ENCODE measurements around the gene TRIM38.

TRIM38 gene

DNA sequence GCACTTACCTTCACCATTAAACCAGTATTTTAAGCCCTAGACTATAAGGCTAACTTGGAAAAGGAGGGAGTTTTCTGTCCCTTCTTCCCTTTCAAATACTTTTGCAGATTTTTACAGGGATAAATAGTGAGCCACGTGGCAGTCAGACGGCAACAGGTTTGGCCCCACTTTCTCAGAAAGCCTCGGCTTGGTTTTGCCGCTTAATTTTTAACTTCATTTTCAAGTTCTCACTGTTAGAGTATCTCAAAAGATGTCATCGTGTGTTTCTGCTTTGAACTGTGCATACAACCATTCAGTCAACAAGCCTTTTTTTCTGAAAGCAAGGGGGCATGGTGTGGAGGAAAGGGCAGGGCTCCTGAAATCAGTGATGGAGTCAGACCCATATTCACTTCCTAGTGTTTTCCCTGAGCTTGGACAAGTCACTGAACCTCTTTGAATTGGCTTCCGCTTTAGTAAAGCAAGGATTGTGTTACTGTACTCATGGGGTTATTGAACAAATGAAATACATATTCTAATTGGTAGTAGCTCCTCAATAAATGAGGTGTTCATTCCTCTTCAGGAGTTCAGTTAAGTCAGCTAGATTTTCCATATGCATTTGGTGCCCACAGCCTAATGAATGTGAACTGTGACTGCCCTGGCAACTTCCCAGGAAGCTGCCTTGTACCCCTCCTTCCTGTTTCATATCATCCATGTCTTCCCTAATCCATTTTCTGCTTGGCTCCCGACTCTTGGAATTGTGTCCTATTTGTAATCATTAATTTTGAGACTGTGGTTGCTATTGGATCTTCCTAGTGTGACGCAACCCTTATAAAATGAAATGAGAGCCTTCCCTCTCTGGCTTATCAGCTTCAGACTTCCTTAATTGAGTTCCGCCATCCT is 31.8 kb upstream of the TRIM38 start, which contains the start of gene SLC17A2:
TSS of gene SLC17A2 (minus strand) at position 160 of the 879 bp plus-strand sequence. CDS start 4,895 bp downstream, outside the sequence.
- DNase-seq: no peak
- no peaks in the 10 kb centered on the region for H3K9me3 ChIP-seq (ENCODE audit: control extremely low read depth in 1 of 5, control insufficient read depth in 4 of 5, insufficient read depth in 2 of 5, low read depth in 1 of 5, low read length in 4 of 5)
- H3K36me3 ChIP-seq (ENCODE audit: control insufficient read depth in 4 of 4, insufficient read depth in 4 of 4, low read length in 3 of 4): no peaks in the 10 kb centered on the region
- peaks cover 0 to under 1% (median 0%) of the 10 kb centered on the region in 4 experiments for H3K4me1 ChIP-seq (ENCODE audit: control extremely low read depth in 1 of 4, control insufficient read depth in 4 of 4, insufficient read depth in 4 of 4, low read length in 3 of 4)
- ChIA-PET POLR2A (no interaction called here), CTCF (interaction anchor here (1.5 to 1.7 kb wide), 2 partner anchors 13 to 39 kb away, joined by 3 to 4 read pairs; no protein-coding TSS in a partner anchor)
- 98% methylated on average over 4 of the region's 9 CpGs for WGBS (ENCODE audit: insufficient coverage)
- no peak within 1 kb of the TSS for H3K27ac ChIP-seq (ENCODE audit: insufficient read depth in 1 of 2, low read depth in 1 of 2, low read length in 2 of 2, poor library complexity in 1 of 2, severe bottlenecking in 2 of 2)
- no peaks in the 10 kb centered on the region for H3K27me3 ChIP-seq (replicated peaks in 2 of 5; ENCODE audit: control insufficient read depth in 4 of 5, insufficient read depth in 5 of 5, low read length in 4 of 5)
- H3K4me3 ChIP-seq (ENCODE audit: control insufficient read depth in 1 of 7, extremely low read depth in 1 of 7, insufficient read depth in 4 of 7, low read depth in 2 of 7, low read length in 6 of 7): no peak within 1 kb of the TSS

DNA sequence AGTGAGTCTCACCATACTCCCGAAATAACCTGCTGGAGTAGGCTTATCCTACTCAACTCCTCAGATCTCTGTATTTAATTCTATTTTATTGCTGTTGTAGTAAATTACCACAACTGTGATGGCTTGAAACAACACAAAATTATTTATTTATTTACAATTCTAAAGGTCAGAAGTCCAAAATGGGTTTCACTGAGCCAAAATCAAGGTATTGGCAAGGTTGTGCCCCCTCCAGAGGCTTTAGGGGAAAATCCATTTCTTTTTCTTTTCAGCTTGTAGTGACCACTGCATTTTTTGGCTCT is 31.2 kb upstream of the TRIM38 start:
- no peak overlapping the region for H3K4me3 ChIP-seq (ENCODE audit: control insufficient read depth in 1 of 7, extremely low read depth in 1 of 7, insufficient read depth in 4 of 7, low read depth in 2 of 7, low read length in 6 of 7)
- CTCF ChIA-PET: interaction anchor here (1.5 to 1.7 kb wide), 2 partner anchors 13 to 38 kb away, joined by 3 to 4 read pairs; no protein-coding TSS in a partner anchor
- H3K27ac ChIP-seq (ENCODE audit: insufficient read depth in 1 of 2, low read depth in 1 of 2, low read length in 2 of 2, poor library complexity in 1 of 2, severe bottlenecking in 2 of 2): no peak overlapping the region
- no CpG with 5 or more reads among the region's 1 CpG for WGBS (ENCODE audit: insufficient coverage)
- H3K36me3 ChIP-seq (ENCODE audit: control insufficient read depth in 4 of 4, insufficient read depth in 4 of 4, low read length in 3 of 4): no peaks in the 10 kb centered on the region
- POLR2A ChIA-PET: no interaction called here
- no peaks in the 10 kb centered on the region for H3K27me3 ChIP-seq (replicated peaks in 2 of 5; ENCODE audit: control insufficient read depth in 4 of 5, insufficient read depth in 5 of 5, low read length in 4 of 5)
- H3K9me3 ChIP-seq (ENCODE audit: control extremely low read depth in 1 of 5, control insufficient read depth in 4 of 5, insufficient read depth in 2 of 5, low read depth in 1 of 5, low read length in 4 of 5): no peaks in the 10 kb centered on the region
- H3K4me1 ChIP-seq (ENCODE audit: control extremely low read depth in 1 of 4, control insufficient read depth in 4 of 4, insufficient read depth in 4 of 4, low read length in 3 of 4): no peaks in the 10 kb centered on the region
- no peak for DNase-seq

GRCh38 chr6:25934156-25934555 is 28.4 kb upstream of the TRIM38 start:
- H3K9me3 ChIP-seq (ENCODE audit: control extremely low read depth in 1 of 5, control insufficient read depth in 4 of 5, insufficient read depth in 2 of 5, low read depth in 1 of 5, low read length in 4 of 5): no peaks in the 10 kb centered on the region
- no peaks in the 10 kb centered on the region for H3K27me3 ChIP-seq (replicated peaks in 2 of 5; ENCODE audit: control insufficient read depth in 4 of 5, insufficient read depth in 5 of 5, low read length in 4 of 5)
- no peaks in the 10 kb centered on the region for H3K36me3 ChIP-seq (ENCODE audit: control insufficient read depth in 4 of 4, insufficient read depth in 4 of 4, low read length in 3 of 4)
- POLR2A ChIA-PET: no interaction called here
- no peaks in the 10 kb centered on the region for H3K4me1 ChIP-seq (ENCODE audit: control extremely low read depth in 1 of 4, control insufficient read depth in 4 of 4, insufficient read depth in 4 of 4, low read length in 3 of 4)
- WGBS (ENCODE audit: insufficient coverage): 43% methylated on average over 2 of the region's 2 CpGs
- CTCF ChIA-PET: interaction anchor here (2.0 kb wide), 1 partner anchor 145 kb away, joined by 5 read pairs; no protein-coding TSS in a partner anchor
- H3K27ac ChIP-seq (ENCODE audit: insufficient read depth in 1 of 2, low read depth in 1 of 2, low read length in 2 of 2, poor library complexity in 1 of 2, severe bottlenecking in 2 of 2): no peak overlapping the region
- DNase-seq: peak in 2 of 3 donors; percentile 10 to 31
- H3K4me3 ChIP-seq (ENCODE audit: control insufficient read depth in 1 of 7, extremely low read depth in 1 of 7, insufficient read depth in 4 of 7, low read depth in 2 of 7, low read length in 6 of 7): no peak overlapping the region

GRCh38 chr6:25934735-25935313 is 27.8 kb upstream of the TRIM38 start:
- H3K4me1 ChIP-seq (ENCODE audit: control extremely low read depth in 1 of 4, control insufficient read depth in 4 of 4, insufficient read depth in 4 of 4, low read length in 3 of 4): no peaks in the 10 kb centered on the region
- CTCF ChIA-PET: no interaction called here
- no peak overlapping the region for H3K27ac ChIP-seq (ENCODE audit: insufficient read depth in 1 of 2, low read depth in 1 of 2, low read length in 2 of 2, poor library complexity in 1 of 2, severe bottlenecking in 2 of 2)
- H3K9me3 ChIP-seq (ENCODE audit: control extremely low read depth in 1 of 5, control insufficient read depth in 4 of 5, insufficient read depth in 2 of 5, low read depth in 1 of 5, low read length in 4 of 5): no peaks in the 10 kb centered on the region
- POLR2A ChIA-PET: no interaction called here
- no peaks in the 10 kb centered on the region for H3K27me3 ChIP-seq (replicated peaks in 2 of 5; ENCODE audit: control insufficient read depth in 4 of 5, insufficient read depth in 5 of 5, low read length in 4 of 5)
- 100% methylated on average over 2 of the region's 3 CpGs for WGBS (ENCODE audit: insufficient coverage)
- no peaks in the 10 kb centered on the region for H3K36me3 ChIP-seq (ENCODE audit: control insufficient read depth in 4 of 4, insufficient read depth in 4 of 4, low read length in 3 of 4)
- no peak for DNase-seq
- H3K4me3 ChIP-seq (ENCODE audit: control insufficient read depth in 1 of 7, extremely low read depth in 1 of 7, insufficient read depth in 4 of 7, low read depth in 2 of 7, low read length in 6 of 7): no peak overlapping the region

- no peak overlapping the region for H3K4me3 ChIP-seq (ENCODE audit: control insufficient read depth in 1 of 7, extremely low read depth in 1 of 7, insufficient read depth in 4 of 7, low read depth in 2 of 7, low read length in 6 of 7)
- no peaks in the 10 kb centered on the region for H3K36me3 ChIP-seq (ENCODE audit: control insufficient read depth in 4 of 4, insufficient read depth in 4 of 4, low read length in 3 of 4)
- CTCF ChIA-PET: no interaction called here
- no peaks in the 10 kb centered on the region for H3K4me1 ChIP-seq (ENCODE audit: control extremely low read depth in 1 of 4, control insufficient read depth in 4 of 4, insufficient read depth in 4 of 4, low read length in 3 of 4)
- POLR2A ChIA-PET: interaction anchor here (0.7 kb wide), 1 partner anchor 223 kb away, joined by 3 read pairs; no protein-coding TSS in a partner anchor
- no peaks in the 10 kb centered on the region for H3K9me3 ChIP-seq (ENCODE audit: control extremely low read depth in 1 of 5, control insufficient read depth in 4 of 5, insufficient read depth in 2 of 5, low read depth in 1 of 5, low read length in 4 of 5)
- no peaks in the 10 kb centered on the region for H3K27me3 ChIP-seq (replicated peaks in 2 of 5; ENCODE audit: control insufficient read depth in 4 of 5, insufficient read depth in 5 of 5, low read length in 4 of 5)
- WGBS (ENCODE audit: insufficient coverage): 96% methylated on average over 4 of the region's 5 CpGs
- no peak for DNase-seq
- no peak overlapping the region for H3K27ac ChIP-seq (ENCODE audit: insufficient read depth in 1 of 2, low read depth in 1 of 2, low read length in 2 of 2, poor library complexity in 1 of 2, severe bottlenecking in 2 of 2)
These were observed 26.6 kb upstream of the TRIM38 start for GRCh38 chr6:25935953-25936352.

DNA sequence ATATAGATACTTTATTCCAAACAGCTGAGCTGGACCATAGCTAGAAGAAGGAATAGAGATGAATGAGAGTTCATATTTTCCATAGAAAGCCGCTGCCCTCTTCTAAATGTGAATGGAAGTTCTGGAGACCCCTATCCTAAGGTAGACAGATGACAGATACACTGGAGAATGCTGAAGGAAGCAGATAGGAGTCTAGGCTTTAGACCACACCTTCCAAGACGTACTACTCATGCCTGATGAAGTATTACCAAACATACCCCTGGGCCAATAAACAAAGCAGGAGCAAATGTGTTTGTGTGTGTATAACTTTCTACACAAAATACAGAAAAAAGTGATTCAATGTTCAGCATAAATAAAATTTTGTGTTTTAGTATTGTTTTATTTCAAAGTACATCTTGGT is 23.0 kb upstream of the TRIM38 start:
- WGBS (ENCODE audit: insufficient coverage): no CpG with 5 or more reads among the region's 2 CpGs
- no peak for DNase-seq
- CTCF ChIA-PET: interaction anchor here (1.2 to 2.0 kb wide), 5 partner anchors 12 to 225 kb away, joined by 3 to 5 read pairs (median 4); no protein-coding TSS in a partner anchor
- Histone ChIP-seq H3K4me1 (ENCODE audit: control extremely low read depth in 1 of 4, control insufficient read depth in 4 of 4, insufficient read depth in 4 of 4, low read length in 3 of 4) (peaks cover 0 to 1% (median 0%) of the 10 kb centered on the region in 4 experiments), H3K9me3 (ENCODE audit: control extremely low read depth in 1 of 5, control insufficient read depth in 4 of 5, insufficient read depth in 2 of 5, low read depth in 1 of 5, low read length in 4 of 5) (no peaks in the 10 kb centered on the region), H3K27ac (ENCODE audit: insufficient read depth in 1 of 2, low read depth in 1 of 2, low read length in 2 of 2, poor library complexity in 1 of 2, severe bottlenecking in 2 of 2) (no peak overlapping the region), H3K27me3 (replicated peaks in 2 of 5; ENCODE audit: control insufficient read depth in 4 of 5, insufficient read depth in 5 of 5, low read length in 4 of 5) (no peaks in the 10 kb centered on the region), H3K36me3 (ENCODE audit: control insufficient read depth in 4 of 4, insufficient read depth in 4 of 4, low read length in 3 of 4) (no peaks in the 10 kb centered on the region), H3K4me3 (ENCODE audit: control insufficient read depth in 1 of 7, extremely low read depth in 1 of 7, insufficient read depth in 4 of 7, low read depth in 2 of 7, low read length in 6 of 7) (no peak overlapping the region)
- POLR2A ChIA-PET: no interaction called here

All from common myeloid progenitor, CD34-positive (primary cell).